Measurements from ENCODE around the gene ELMO2. TPM values are rescaled to one million over a fixed set of nuclear protein-coding genes. Genes with fewer than 3 reads are reported as not detected.

ELMO2 gene
- total and polyA plus RNA-seq, 2 donors (not counting 1 experiment from before 2014, with no cell fraction given): 22.1 to 41.7 TPM

- H3K27ac ChIP-seq (ENCODE audit: low read length in 2 of 2): no peak overlapping the region
- no peaks in the 10 kb centered on the region for H4K20me1 ChIP-seq (ENCODE audit: control insufficient read depth, insufficient read depth, low read length, poor library complexity, severe bottlenecking)
- Mint-ChIP-seq H3K4me1 (no peaks in the 10 kb centered on the region), H3K9me3 (ENCODE audit: insufficient read depth) (no peaks in the 10 kb centered on the region), H3K27ac (no peak overlapping the region), H3K27me3 (peaks cover 50% of the 10 kb centered on the region), H3K4me3 (no peak overlapping the region)
- H3K36me3 ChIP-seq (replicated peaks in 1 of 2; ENCODE audit: control extremely low read depth in 1 of 2, control insufficient read depth in 1 of 2, extremely low read depth in 1 of 2, insufficient read depth in 2 of 2, low read length in 1 of 2): no peaks in the 10 kb centered on the region
- H3K27me3 ChIP-seq (replicated peaks in 1 of 4; ENCODE audit: control extremely low read depth in 1 of 4, control insufficient read depth in 3 of 4, insufficient read depth in 4 of 4, low read length in 3 of 4): peaks cover 0 to 26% (median 13%) of the 10 kb centered on the region in 4 experiments
- H3K4me3 ChIP-seq (ENCODE audit: control extremely low read depth in 1 of 5, extremely low read depth in 1 of 5, insufficient read depth in 1 of 5, low read depth in 2 of 5, low read length in 4 of 5): no peak overlapping the region
- no peak overlapping the region for H3K4me2 ChIP-seq (replicated peaks; ENCODE audit: low read depth, low read length, poor library complexity, severe bottlenecking)
- no peak overlapping the region for H2AFZ ChIP-seq (ENCODE audit: insufficient read depth, low read depth, low read length, poor library complexity, severe bottlenecking)
- no CpG with 5 or more reads among the region's 2 CpGs for WGBS (ENCODE audit: insufficient coverage)
- ATAC-seq (ENCODE audit: low read depth) (no peak), DNase-seq (no peak)
- no peaks in the 10 kb centered on the region for H3K79me2 ChIP-seq (ENCODE audit: control insufficient read depth, insufficient read depth, low read length)
- TF ChIP-seq EZH2 (IDR thresholded peaks at IDR 0.05; ENCODE audit: borderline replicate concordance, insufficient read depth, low read depth, low read length, poor library complexity, severe bottlenecking): no peak
- no peak for TF ChIP-seq CTCF (IDR thresholded peaks at IDR 0.05)
- no peaks in the 10 kb centered on the region for H3K4me1 ChIP-seq (ENCODE audit: control insufficient read depth in 2 of 2, insufficient read depth in 2 of 2, low read length in 2 of 2)
- intact Hi-C loops (cut with micrococcal nuclease): no loop called here
- POLR2A ChIA-PET: no interaction called here
- no peak overlapping the region for H3K9ac ChIP-seq (ENCODE audit: low read length)
- H3K9me3 ChIP-seq (ENCODE audit: control extremely low read depth in 1 of 3, control insufficient read depth in 2 of 3, insufficient read depth in 1 of 3, low read length in 2 of 3): no peaks in the 10 kb centered on the region
- CTCF ChIA-PET: interaction anchor here (0.8 kb wide), 1 partner anchor 10 kb away, joined by 3 read pairs; no protein-coding TSS in a partner anchor
These were observed 17.6 kb upstream of the ELMO2 start for GRCh38 chr20:46423882-46424482.

GRCh38 chr20:46423342-46423741 lies 16.9 kb upstream of the ELMO2 start:
- CTCF ChIA-PET: interaction anchor here (0.8 to 1.0 kb wide), 2 partner anchors 10 to 116 kb away, joined by 3 to 4 read pairs; no protein-coding TSS in a partner anchor
- H3K27ac Mint-ChIP-seq: no peak overlapping the region

More at GRCh38 chr20:46423342-46423741, 16.9 kb upstream of the ELMO2 start:
- Histone ChIP-seq H3K4me3 (ENCODE audit: control extremely low read depth in 1 of 5, extremely low read depth in 1 of 5, insufficient read depth in 1 of 5, low read depth in 2 of 5, low read length in 4 of 5) (no peak overlapping the region), H3K27ac (ENCODE audit: low read length in 2 of 2) (no peak overlapping the region), H3K4me2 (replicated peaks; ENCODE audit: low read depth, low read length, poor library complexity, severe bottlenecking) (no peak overlapping the region), H3K36me3 (replicated peaks in 1 of 2; ENCODE audit: control extremely low read depth in 1 of 2, control insufficient read depth in 1 of 2, extremely low read depth in 1 of 2, insufficient read depth in 2 of 2, low read length in 1 of 2) (no peaks in the 10 kb centered on the region), H3K9ac (ENCODE audit: low read length) (no peak overlapping the region), H4K20me1 (ENCODE audit: control insufficient read depth, insufficient read depth, low read length, poor library complexity, severe bottlenecking) (no peaks in the 10 kb centered on the region), H3K4me1 (ENCODE audit: control insufficient read depth in 2 of 2, insufficient read depth in 2 of 2, low read length in 2 of 2) (no peaks in the 10 kb centered on the region), H3K9me3 (ENCODE audit: control extremely low read depth in 1 of 3, control insufficient read depth in 2 of 3, insufficient read depth in 1 of 3, low read length in 2 of 3) (no peaks in the 10 kb centered on the region), H2AFZ (ENCODE audit: insufficient read depth, low read depth, low read length, poor library complexity, severe bottlenecking) (no peak overlapping the region), H3K27me3 (replicated peaks in 1 of 4; ENCODE audit: control extremely low read depth in 1 of 4, control insufficient read depth in 3 of 4, insufficient read depth in 4 of 4, low read length in 3 of 4) (peaks cover 0 to 26% (median 13%) of the 10 kb centered on the region in 4 experiments), H3K79me2 (ENCODE audit: control insufficient read depth, insufficient read depth, low read length) (no peaks in the 10 kb centered on the region)
- intact Hi-C loops (cut with micrococcal nuclease): no loop called here
- WGBS (ENCODE audit: insufficient coverage): 75% methylated on average over 1 of the region's 3 CpGs
- POLR2A ChIA-PET: no interaction called here
- no peak overlapping the region for H3K4me3 Mint-ChIP-seq
- ATAC-seq (ENCODE audit: low read depth) (no peak), DNase-seq (no peak)
- no peak for TF ChIP-seq CTCF (IDR thresholded peaks at IDR 0.05)
- TF ChIP-seq EZH2 (IDR thresholded peaks at IDR 0.05; ENCODE audit: borderline replicate concordance, insufficient read depth, low read depth, low read length, poor library complexity, severe bottlenecking): no peak
- peaks cover 53% of the 10 kb centered on the region for H3K27me3 Mint-ChIP-seq
- H3K4me1 Mint-ChIP-seq: no peaks in the 10 kb centered on the region
- H3K9me3 Mint-ChIP-seq (ENCODE audit: insufficient read depth): no peaks in the 10 kb centered on the region
